ENCODE measurements around the gene IGFL4.

DNA sequence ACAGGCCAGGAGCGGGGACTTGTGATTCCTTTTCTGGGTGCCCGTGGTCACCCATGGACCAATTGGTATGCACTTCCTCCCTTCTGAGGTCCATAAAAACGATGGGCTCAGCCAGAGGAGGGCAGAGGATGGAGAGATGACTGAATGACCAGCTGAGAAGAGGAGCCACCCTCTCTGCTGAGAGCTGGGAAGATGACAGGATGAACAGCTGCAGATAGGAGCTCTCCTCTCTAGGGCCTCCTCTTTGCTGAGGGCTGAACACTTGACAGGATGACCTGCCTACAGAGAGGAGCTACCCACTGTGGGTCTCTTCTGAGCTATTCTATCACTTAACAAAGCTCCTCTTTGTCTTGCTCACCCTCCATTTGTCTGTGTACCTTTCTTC lies 4.1 kb downstream of the IGFL4 start:
- TF ChIP-seq, protein P1, sequence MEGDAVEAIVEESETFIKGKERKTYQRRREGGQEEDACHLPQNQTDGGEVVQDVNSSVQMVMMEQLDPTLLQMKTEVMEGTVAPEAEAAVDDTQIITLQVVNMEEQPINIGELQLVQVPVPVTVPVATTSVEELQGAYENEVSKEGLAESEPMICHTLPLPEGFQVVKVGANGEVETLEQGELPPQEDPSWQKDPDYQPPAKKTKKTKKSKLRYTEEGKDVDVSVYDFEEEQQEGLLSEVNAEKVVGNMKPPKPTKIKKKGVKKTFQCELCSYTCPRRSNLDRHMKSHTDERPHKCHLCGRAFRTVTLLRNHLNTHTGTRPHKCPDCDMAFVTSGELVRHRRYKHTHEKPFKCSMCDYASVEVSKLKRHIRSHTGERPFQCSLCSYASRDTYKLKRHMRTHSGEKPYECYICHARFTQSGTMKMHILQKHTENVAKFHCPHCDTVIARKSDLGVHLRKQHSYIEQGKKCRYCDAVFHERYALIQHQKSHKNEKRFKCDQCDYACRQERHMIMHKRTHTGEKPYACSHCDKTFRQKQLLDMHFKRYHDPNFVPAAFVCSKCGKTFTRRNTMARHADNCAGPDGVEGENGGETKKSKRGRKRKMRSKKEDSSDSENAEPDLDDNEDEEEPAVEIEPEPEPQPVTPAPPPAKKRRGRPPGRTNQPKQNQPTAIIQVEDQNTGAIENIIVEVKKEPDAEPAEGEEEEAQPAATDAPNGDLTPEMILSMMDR (IDR thresholded peaks at IDR 0.05) = no peak
- TF ChIP-seq POLR2AphosphoS5 (IDR thresholded peaks at IDR 0.05) = no peak

All from prostate gland (tissue), 2 donors.